RWPE2 (cell line): Measurements from ENCODE around the gene FECH.
"Not testable (repeated sequence)": the region's sequence is repeated elsewhere in the genome, so short reads cannot be mapped to it uniquely, and the experiment has no call there.

Experiments
- ATAC-seq: fragments of 200-7000 bp; cut with Tn5 transposase; 3 replicates; pipeline ENCODE4 v1.9.1; 2021; ENCODE audit warnings: low read depth
- DNase-seq: peaks from one replicate; pipeline ENCODE4 v3.0.0-alpha.2; 2020; ENCODE audit warnings: low spot score
- H3K27ac ChIP-seq: fragments of 450-650 bp; 2 replicates; pipeline ENCODE4 v1.5.1; 2017; ENCODE audit warnings: mild to moderate bottlenecking; ENCODE audit not compliant: poor library complexity, severe bottlenecking
- H3K27me3 ChIP-seq: fragments of 250-450 bp; sonication (Bioruptor Pico); 2 replicates; pipeline ENCODE4 v1.5.1; 2021; ENCODE audit warnings: mild to moderate bottlenecking, moderate library complexity; ENCODE audit not compliant: insufficient read depth, poor library complexity, severe bottlenecking
- H3K36me3 ChIP-seq: fragments of 250-450 bp; sonication (Bioruptor Pico); 2 replicates; pipeline ENCODE4 v1.5.1; 2020; ENCODE audit warnings: low read depth, mild to moderate bottlenecking, moderate library complexity
- H3K4me1 ChIP-seq: fragments of 250-450 bp; sonication (Bioruptor Pico); 2 replicates; pipeline ENCODE4 v1.5.1; 2021; ENCODE audit warnings: mild to moderate bottlenecking, moderate library complexity; ENCODE audit not compliant: insufficient read depth, poor library complexity, severe bottlenecking
- H3K4me3 ChIP-seq: fragments of 250-450 bp; sonication (Bioruptor Pico); 2 replicates; pipeline ENCODE4 v1.5.1; 2021; ENCODE audit warnings: mild to moderate bottlenecking, moderate library complexity; ENCODE audit not compliant: severe bottlenecking
- H3K9me3 ChIP-seq: fragments of 250-450 bp; sonication (Bioruptor Pico); 2 replicates; pipeline ENCODE4 v1.5.1; 2021; ENCODE audit warnings: mild to moderate bottlenecking, moderate library complexity; ENCODE audit not compliant: severe bottlenecking
- TF ChIP-seq, protein P1 (sequence below): fragments of 450-650 bp; IDR thresholded peaks from one replicate; pipeline ENCODE4 v1.5.1; 2017; ENCODE audit warnings: mild to moderate bottlenecking, moderate library complexity; ENCODE audit not compliant: poor library complexity, severe bottlenecking

FECH gene

DNA sequence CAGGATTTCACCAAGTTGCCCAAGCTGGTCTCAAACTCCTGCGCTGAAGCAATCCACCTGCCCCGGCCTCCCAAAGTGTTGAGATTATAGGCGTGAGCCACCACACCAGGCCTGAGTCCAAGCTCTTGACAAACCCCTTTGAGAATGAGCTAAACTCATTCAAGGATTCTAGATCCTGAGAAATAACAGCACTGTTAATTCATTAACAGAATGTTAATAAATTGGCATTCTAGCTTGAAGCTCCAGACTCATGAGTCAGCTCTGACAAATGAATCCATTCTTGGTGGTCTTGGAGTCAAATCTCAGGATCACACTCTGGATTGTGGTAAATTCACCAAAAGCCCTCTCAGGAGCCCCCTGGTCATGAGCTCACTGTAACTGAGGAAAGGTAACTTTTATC is 33.4 kb upstream of the FECH start:
- H3K36me3 ChIP-seq, result peaks cover 43% of the 10 kb centered on the region
- no peak overlapping the region for H3K27ac ChIP-seq
- peaks cover 2% of the 10 kb centered on the region for H3K4me1 ChIP-seq
- ATAC-seq (no peak), DNase-seq (no peak)
- H3K27me3 ChIP-seq, result no peaks in the 10 kb centered on the region
- TF ChIP-seq, protein P1, sequence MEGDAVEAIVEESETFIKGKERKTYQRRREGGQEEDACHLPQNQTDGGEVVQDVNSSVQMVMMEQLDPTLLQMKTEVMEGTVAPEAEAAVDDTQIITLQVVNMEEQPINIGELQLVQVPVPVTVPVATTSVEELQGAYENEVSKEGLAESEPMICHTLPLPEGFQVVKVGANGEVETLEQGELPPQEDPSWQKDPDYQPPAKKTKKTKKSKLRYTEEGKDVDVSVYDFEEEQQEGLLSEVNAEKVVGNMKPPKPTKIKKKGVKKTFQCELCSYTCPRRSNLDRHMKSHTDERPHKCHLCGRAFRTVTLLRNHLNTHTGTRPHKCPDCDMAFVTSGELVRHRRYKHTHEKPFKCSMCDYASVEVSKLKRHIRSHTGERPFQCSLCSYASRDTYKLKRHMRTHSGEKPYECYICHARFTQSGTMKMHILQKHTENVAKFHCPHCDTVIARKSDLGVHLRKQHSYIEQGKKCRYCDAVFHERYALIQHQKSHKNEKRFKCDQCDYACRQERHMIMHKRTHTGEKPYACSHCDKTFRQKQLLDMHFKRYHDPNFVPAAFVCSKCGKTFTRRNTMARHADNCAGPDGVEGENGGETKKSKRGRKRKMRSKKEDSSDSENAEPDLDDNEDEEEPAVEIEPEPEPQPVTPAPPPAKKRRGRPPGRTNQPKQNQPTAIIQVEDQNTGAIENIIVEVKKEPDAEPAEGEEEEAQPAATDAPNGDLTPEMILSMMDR, result no peak
- H3K4me3 ChIP-seq, result no peak overlapping the region
- no peaks in the 10 kb centered on the region for H3K9me3 ChIP-seq

DNA sequence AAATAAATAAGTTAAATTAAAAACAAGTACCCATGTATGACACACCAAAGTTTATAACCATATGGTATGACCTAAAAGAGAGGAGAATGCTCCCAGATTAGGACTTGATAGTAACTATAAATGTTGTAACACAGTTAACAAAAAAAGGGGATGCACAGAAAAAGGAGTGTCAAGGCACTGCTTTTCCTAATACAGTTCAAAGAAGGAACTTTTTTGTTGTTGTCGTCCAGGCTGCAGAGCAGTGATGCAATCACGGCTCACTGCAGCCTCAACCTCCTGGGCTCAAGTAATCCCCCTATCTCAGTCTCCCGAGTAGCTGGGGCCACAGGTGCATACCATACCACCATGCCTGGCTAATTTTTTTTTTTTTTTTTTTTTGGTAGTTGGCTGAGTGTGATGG is 32.4 kb upstream of the FECH start:
- H3K9me3 ChIP-seq, result no peaks in the 10 kb centered on the region
- H3K27ac ChIP-seq, result no peak overlapping the region
- no peak overlapping the region for H3K4me3 ChIP-seq
- DNase-seq (no peak), ATAC-seq (no peak)
- no peaks in the 10 kb centered on the region for H3K27me3 ChIP-seq
- TF ChIP-seq, protein P1, result no peak
- peaks cover 2% of the 10 kb centered on the region for H3K4me1 ChIP-seq
- peaks cover 53% of the 10 kb centered on the region for H3K36me3 ChIP-seq

DNA sequence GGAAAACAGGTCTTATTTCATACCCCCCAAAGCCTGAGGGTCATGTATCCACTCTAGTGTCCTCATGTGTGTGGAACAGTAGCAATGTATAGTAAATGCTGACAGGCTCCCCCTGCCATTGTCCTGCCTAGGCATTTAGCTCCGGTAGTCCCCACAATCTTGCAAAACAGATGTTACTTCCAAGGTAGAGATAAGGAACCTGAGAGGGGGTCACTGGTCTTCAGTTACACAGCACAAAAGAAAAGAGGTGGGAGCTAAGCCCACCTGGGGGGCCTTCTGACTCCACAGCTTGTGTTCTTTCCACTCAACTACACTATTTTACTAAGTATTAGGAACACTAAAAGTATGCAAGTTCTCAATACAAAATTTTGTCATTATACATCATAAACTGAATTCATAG is 17.4 kb upstream of the FECH start:
- Histone ChIP-seq H3K27me3 (no peaks in the 10 kb centered on the region), H3K36me3 (peaks cover 75% of the 10 kb centered on the region), H3K9me3 (peaks cover under 1% of the 10 kb centered on the region), H3K4me1 (no peaks in the 10 kb centered on the region), H3K27ac (no peak overlapping the region), H3K4me3 (no peak overlapping the region)
- TF ChIP-seq, protein P1, result no peak
- ATAC-seq, result no peak
- no peak for DNase-seq

DNA sequence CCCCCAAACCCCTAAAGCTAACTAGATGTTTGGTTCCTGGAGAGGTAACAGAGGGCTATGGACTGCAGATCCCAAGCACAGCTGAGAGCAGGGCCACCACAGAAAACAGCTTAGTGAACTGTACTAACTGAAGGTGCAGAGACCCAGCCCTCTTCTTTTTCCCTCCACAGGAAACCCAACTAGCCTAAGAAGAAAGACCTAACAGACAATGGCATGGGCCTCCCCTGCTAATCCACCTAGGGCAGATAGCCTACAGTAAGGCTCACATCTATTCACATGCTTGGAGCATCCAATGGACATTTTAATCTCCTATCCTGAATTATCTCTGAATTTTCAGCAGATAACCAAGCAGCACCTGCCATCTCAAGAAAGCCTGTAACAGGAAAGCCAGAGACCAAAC is 8.8 kb upstream of the FECH start:
- Histone ChIP-seq H3K27ac (no peak overlapping the region), H3K4me3 (no peak overlapping the region), H3K9me3 (peaks cover 4% of the 10 kb centered on the region), H3K36me3 (peaks cover 10% of the 10 kb centered on the region), H3K27me3 (no peaks in the 10 kb centered on the region), H3K4me1 (no peaks in the 10 kb centered on the region)
- TF ChIP-seq, protein P1, result no peak
- DNase-seq (no peak), ATAC-seq (peak; percentile 33; the same call in 1 of the 3 replicates)

DNA sequence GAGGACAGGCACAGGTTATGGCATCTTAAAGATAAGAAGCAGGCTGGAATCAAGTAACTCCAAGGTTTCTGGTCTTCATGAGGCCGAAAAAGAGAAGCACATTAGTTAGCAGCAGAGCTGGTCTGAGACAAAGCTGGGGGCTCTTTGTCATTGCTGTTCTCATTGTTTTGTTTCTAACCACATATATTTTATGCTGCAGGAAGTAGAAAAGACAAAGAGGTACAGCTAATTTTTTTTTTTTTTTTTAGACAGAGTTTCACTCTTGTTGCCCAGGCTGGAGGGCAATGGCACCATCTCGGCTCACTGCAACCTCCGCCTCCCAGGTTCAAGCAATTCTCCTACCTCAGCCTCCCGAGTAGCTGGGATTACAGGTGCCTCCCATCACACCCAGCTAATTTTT is 6.2 kb upstream of the FECH start:
- DNase-seq, H3K27ac ChIP-seq, H3K27me3 ChIP-seq, H3K4me3 ChIP-seq, H3K9me3 ChIP-seq, H3K4me1 ChIP-seq, ATAC-seq, H3K36me3 ChIP-seq: not testable (repeated sequence)
